ENCODE data around the gene CLEC4G. TPM values are rescaled to one million over a fixed set of nuclear protein-coding genes. Genes with fewer than 3 reads are reported as not detected.

CLEC4G gene
- total and polyA plus RNA-seq, 9 donors = 0.27 to 1.4 (median 0.46) TPM; not detected in 1

GRCh38 chr19:7762719-7763293 is 30.9 kb upstream of the CLEC4G start, which contains the start of gene CLEC4M:
Gene CLEC4M, plus strand, starts transcription at chr19:7763243. Its CDS starts 24 bp downstream, at chr19:7763267.
- H3K27ac ChIP-seq = peak within 1 kb of the TSS in 1 of 2 donors; percentile 9
- H3K4me1 ChIP-seq (ENCODE audit: insufficient read depth) = peaks cover 9% of the 10 kb centered on the region
- peaks cover 0 to 15% of the 10 kb centered on the region in 2 donors for H3K9me3 ChIP-seq
- no peaks in the 10 kb centered on the region for H3K36me3 ChIP-seq
- no peak within 1 kb of the TSS for H3K4me3 ChIP-seq
- no peak for DNase-seq
- no peak for TF ChIP-seq CTCF (IDR thresholded peaks at IDR 0.05)
- TF ChIP-seq POLR2A (IDR thresholded peaks at IDR 0.05) = no peak
- TF ChIP-seq EP300 (IDR thresholded peaks at IDR 0.05) = no peak
- intact Hi-C loops (cut with DNase I) = no loop called here
- WGBS, 3 donors = 33 to 57% (median 50%) methylated on average over 8 of the region's 8 CpGs
- no peaks in the 10 kb centered on the region for H3K27me3 ChIP-seq

- intact Hi-C loops (cut with DNase I) = no loop called here
- 89 to 96% (median 94%) methylated on average over 1 of the region's 1 CpG for WGBS, 3 donors
- Histone ChIP-seq H3K36me3 (no peaks in the 10 kb centered on the region), H3K9me3 (peaks cover 0 to 29% of the 10 kb centered on the region in 2 donors), H3K4me1 (ENCODE audit: insufficient read depth) (peaks cover 6% of the 10 kb centered on the region), H3K27ac (no peak overlapping the region), H3K4me3 (no peak overlapping the region), H3K27me3 (no peaks in the 10 kb centered on the region)
- DNase-seq = no peak
- TF ChIP-seq CTCF (IDR thresholded peaks at IDR 0.05) (no peak), POLR2A (IDR thresholded peaks at IDR 0.05) (no peak), EP300 (IDR thresholded peaks at IDR 0.05) (no peak)
Measured at GRCh38 chr19:7759156-7759555, 27.2 kb upstream of the CLEC4G start.

GRCh38 chr19:7757358-7757757 is 25.4 kb upstream of the CLEC4G start:
- no peak overlapping the region for H3K27ac ChIP-seq
- peaks cover 0 to 29% of the 10 kb centered on the region in 2 donors for H3K9me3 ChIP-seq
- H3K4me3 ChIP-seq = no peak overlapping the region
- peaks cover under 1% of the 10 kb centered on the region for H3K4me1 ChIP-seq (ENCODE audit: insufficient read depth)
- WGBS, 3 donors = 85 to 94% (median 91%) methylated on average over 3 of the region's 3 CpGs
- no peak for DNase-seq
- TF ChIP-seq POLR2A (IDR thresholded peaks at IDR 0.05) (no peak), EP300 (IDR thresholded peaks at IDR 0.05) (no peak), CTCF (IDR thresholded peaks at IDR 0.05) (no peak)
- H3K36me3 ChIP-seq = no peaks in the 10 kb centered on the region
- intact Hi-C loops (cut with DNase I) = no loop called here
- no peaks in the 10 kb centered on the region for H3K27me3 ChIP-seq

GRCh38 chr19:7756258-7756657 is 24.3 kb upstream of the CLEC4G start:
- Histone ChIP-seq H3K27ac (no peak overlapping the region), H3K4me3 (no peak overlapping the region), H3K9me3 (peaks cover 0 to 29% of the 10 kb centered on the region in 2 donors), H3K4me1 (ENCODE audit: insufficient read depth) (no peaks in the 10 kb centered on the region), H3K36me3 (no peaks in the 10 kb centered on the region), H3K27me3 (no peaks in the 10 kb centered on the region)
- WGBS, 3 donors = 37 to 58% (median 38%) methylated on average over 4 of the region's 4 CpGs
- DNase-seq = no peak
- intact Hi-C loops (cut with DNase I) = no loop called here
- TF ChIP-seq EP300 (IDR thresholded peaks at IDR 0.05) (no peak), POLR2A (IDR thresholded peaks at IDR 0.05) (no peak), CTCF (IDR thresholded peaks at IDR 0.05) (no peak)
